HUES48 (cell line): ENCODE measurements around the gene ITPRIP.

ENCODE experiments used
- H3K27ac ChIP-seq: one replicate; pipeline ENCODE4 v1.7.0; 2013; ENCODE audit warnings: low read depth, low read length, inconsistent platforms
- H3K27me3 ChIP-seq: 2 replicates; pipeline ENCODE4 v1.6.1; 2013; ENCODE audit warnings: mild to moderate bottlenecking, low read length; ENCODE audit not compliant: control insufficient read depth, insufficient read depth
- H3K36me3 ChIP-seq: 2 replicates; pipeline ENCODE4 v1.6.1; 2013; ENCODE audit warnings: low read length; ENCODE audit not compliant: control insufficient read depth, insufficient read depth
- H3K4me1 ChIP-seq: 2 replicates; pipeline ENCODE4 v1.6.1; 2013; ENCODE audit warnings: mild to moderate bottlenecking, low read length; ENCODE audit not compliant: control insufficient read depth, insufficient read depth
- H3K4me3 ChIP-seq: 2 replicates; pipeline ENCODE4 v1.5.1; 2013; ENCODE audit warnings: mild to moderate bottlenecking, low read depth, low read length
- H3K9ac ChIP-seq: 2 replicates; pipeline ENCODE4 v1.6.1; 2013; ENCODE audit warnings: mild to moderate bottlenecking, low read depth, low read length, moderate library complexity
- H3K9me3 ChIP-seq: 2 replicates; pipeline ENCODE4 v1.6.1; 2013; ENCODE audit warnings: low read length; ENCODE audit not compliant: control insufficient read depth, insufficient read depth

ITPRIP gene

DNA sequence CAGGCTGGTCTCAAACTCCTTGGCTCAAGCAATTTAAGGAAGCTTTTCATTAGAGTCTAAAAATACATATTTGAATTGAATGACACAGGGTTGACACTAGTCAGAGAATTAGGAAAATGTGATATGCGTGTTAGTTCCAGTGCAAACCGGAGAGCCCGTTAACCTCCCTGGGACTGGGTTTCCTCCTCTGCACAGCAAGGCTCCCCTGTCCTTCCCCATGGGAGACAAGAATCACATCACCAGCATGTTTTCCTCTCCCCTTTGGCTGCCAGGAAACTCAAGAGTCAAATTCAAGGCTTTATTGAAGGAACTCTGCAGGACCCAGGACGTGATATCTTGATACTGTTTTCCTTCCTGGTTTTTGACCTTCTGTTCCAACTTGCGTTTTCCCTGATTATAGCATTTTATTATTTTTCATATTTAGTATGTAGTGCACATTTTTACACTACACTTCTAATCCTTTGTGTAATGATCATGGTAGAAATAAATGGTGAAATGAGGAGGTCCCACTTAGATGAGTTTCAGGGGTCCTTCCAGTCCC lies 44.4 kb downstream of the ITPRIP start:
- Histone ChIP-seq H3K9me3 (no peaks in the 10 kb centered on the region), H3K36me3 (no peaks in the 10 kb centered on the region), H3K4me3 (no peak overlapping the region), H3K9ac (no peak overlapping the region), H3K4me1 (peaks cover 10% of the 10 kb centered on the region), H3K27ac (no peak overlapping the region), H3K27me3 (no peaks in the 10 kb centered on the region)

DNA sequence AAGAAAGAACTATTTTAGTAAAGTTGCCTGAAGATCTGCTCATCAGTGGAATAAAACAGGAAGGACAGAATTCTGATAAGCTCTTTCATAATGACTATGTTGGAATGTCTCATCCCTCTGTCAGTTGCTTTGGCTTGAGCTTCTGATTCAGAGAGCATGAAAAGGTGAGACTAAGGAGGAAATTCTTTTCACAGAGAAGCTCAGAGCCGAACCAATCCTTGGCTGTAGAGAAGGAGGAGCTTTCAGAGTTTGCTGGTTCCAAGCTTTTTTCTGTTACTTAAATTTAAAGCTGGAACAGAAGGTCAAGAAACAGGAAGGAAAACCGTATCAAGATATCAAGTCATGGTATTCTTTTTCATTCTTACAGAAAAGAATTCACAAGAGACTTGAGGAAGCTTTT lies 45.3 kb downstream of the ITPRIP start:
- Histone ChIP-seq H3K4me3 (no peak overlapping the region), H3K36me3 (no peaks in the 10 kb centered on the region), H3K4me1 (peaks cover 10% of the 10 kb centered on the region), H3K27me3 (no peaks in the 10 kb centered on the region), H3K27ac (no peak overlapping the region), H3K9ac (no peak overlapping the region), H3K9me3 (no peaks in the 10 kb centered on the region)

DNA sequence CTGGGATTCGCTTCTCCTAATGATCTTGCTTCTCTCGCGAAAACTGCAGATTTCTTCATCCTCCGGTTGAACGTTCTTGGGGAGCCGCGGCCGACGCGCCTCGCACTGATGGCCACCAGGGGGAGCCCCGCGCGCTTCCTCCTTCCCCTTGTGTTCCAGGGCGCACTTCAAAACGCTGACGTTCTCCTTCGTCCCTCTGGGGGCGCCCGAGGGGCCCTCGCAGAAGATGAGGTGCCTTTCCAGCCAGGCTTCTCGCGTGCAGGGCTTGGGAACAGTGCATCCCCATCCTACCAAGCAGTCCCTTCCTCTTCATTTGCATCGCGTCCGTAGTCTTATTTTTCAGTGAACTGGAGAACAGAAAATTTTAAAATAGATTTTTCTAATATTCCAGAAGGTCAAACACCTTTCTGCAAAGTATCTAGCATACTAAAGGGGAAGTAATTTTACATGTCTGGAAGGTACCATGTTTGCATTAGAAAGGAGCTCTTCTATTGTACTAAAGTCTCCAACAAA lies 46.8 kb downstream of the ITPRIP start:
- peak overlapping the region; percentile 46 for H3K27ac ChIP-seq
- no peaks in the 10 kb centered on the region for H3K36me3 ChIP-seq
- H3K4me3 ChIP-seq: no peak overlapping the region; the same call in 1 of the 2 replicates
- no peaks in the 10 kb centered on the region for H3K9me3 ChIP-seq
- H3K27me3 ChIP-seq: no peaks in the 10 kb centered on the region
- H3K4me1 ChIP-seq: peaks cover 10% of the 10 kb centered on the region
- H3K9ac ChIP-seq: no peak overlapping the region

DNA sequence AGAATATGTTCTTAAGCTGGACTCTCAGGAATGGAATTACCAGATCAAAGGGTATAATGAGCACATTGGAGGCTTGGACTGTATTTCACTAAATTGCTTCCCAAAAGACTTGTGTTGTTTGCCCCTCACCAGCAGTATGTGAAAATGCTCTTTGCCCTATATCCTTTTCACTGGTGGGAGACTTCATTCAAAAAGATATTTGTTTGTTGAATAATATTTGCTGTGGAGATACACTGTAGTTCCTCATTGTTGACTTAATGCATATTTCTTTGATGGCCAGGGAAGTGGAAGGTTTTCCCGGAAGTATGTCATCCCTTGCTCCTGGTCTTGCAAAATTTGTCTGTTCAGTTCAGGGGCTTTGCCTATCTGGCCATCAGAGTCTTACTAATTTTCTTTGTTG lies 49.9 kb downstream of the ITPRIP start:
- Histone ChIP-seq H3K9me3 (no peaks in the 10 kb centered on the region), H3K36me3 (no peaks in the 10 kb centered on the region), H3K27ac (no peak overlapping the region), H3K27me3 (no peaks in the 10 kb centered on the region), H3K4me1 (peaks cover 10% of the 10 kb centered on the region), H3K4me3 (no peak overlapping the region), H3K9ac (no peak overlapping the region)

DNA sequence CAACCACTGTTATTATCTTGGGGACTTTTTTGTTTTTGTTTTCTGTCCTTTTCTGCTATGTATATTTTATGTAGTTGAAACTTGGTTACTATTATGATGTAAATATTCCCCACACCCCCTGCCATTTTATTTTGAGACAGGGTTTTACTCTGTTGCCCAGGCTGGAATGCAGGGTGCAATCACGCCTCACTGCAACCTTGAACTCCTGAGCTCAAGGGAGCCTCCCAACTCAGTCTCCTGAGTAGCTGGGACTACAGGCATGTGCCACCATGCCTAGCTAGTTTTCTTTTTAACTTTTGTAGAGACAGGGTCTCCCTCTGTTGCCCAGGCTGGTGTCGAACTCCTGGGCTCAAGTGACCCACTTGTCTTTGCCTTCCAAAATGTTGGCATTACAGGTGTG lies 51.3 kb downstream of the ITPRIP start:
- H3K27ac ChIP-seq: no peak overlapping the region
- no peak overlapping the region for H3K4me3 ChIP-seq
- H3K27me3 ChIP-seq: no peaks in the 10 kb centered on the region
- H3K36me3 ChIP-seq: no peaks in the 10 kb centered on the region
- no peaks in the 10 kb centered on the region for H3K9me3 ChIP-seq
- no peak overlapping the region for H3K9ac ChIP-seq
- H3K4me1 ChIP-seq: peaks cover 7% of the 10 kb centered on the region

DNA sequence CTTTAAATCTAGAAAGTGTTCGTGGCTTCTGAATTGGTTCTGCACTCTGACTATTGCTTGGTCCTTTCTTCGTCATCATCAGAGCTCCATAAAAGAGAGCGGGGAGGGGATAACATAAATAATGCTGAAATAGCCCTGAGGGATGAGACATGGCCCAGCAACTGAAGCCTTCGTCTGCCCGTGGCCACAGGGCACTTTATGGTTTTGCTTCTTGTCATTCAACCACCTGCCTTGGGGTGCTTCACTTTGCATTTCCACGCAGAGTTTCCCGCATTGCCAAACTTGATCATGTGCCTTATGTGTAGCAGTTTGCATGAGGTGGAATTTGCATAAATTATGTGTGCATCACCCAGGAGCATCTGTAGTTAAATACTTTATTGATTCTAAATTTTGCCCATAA lies 53.4 kb downstream of the ITPRIP start:
- Histone ChIP-seq H3K27ac (no peak overlapping the region), H3K4me1 (no peaks in the 10 kb centered on the region), H3K9ac (no peak overlapping the region), H3K27me3 (no peaks in the 10 kb centered on the region), H3K36me3 (no peaks in the 10 kb centered on the region), H3K4me3 (no peak overlapping the region), H3K9me3 (no peaks in the 10 kb centered on the region)

GRCh38 chr10:104281694-104282093 lies 56.6 kb downstream of the ITPRIP start:
- H3K36me3 ChIP-seq: no peaks in the 10 kb centered on the region
- H3K4me1 ChIP-seq: no peaks in the 10 kb centered on the region
- no peak overlapping the region for H3K4me3 ChIP-seq
- H3K9me3 ChIP-seq: no peaks in the 10 kb centered on the region
- H3K9ac ChIP-seq: no peak overlapping the region
- no peaks in the 10 kb centered on the region for H3K27me3 ChIP-seq
- H3K27ac ChIP-seq: no peak overlapping the region

DNA sequence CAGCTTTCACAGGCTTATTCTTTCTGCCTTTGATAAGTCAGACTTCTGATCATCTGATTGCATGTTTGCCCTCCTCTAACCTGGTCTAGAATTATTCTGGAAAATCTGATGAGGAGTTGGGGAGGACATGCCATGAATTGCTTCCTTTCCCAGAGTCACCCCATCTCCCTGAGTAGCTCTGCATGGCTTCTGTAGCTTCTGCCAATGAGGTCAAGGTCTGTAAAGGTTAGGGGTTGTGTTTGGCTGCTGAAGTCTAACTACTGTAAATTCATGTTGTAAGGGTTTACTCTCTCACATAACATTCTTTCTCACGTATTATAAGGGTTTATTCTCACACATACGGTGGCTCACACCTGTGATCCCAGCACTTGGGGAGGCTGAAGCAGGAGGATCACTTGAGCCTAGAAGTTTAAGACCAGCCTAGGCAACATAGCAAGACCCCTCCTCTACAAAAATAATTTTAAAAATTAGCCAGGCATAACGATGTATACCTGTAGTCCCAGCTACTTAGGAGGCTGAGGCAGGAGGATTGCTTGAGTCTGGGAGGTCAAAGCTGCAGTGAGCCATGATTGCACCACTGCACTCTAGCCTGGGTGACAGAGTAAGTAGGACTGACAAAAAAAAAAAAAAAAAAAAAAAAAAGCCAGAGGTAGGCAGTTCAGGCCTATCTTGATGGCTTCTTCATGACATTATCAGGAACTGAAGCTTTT lies 58.6 kb downstream of the ITPRIP start:
- peaks cover 11% of the 10 kb centered on the region for H3K27me3 ChIP-seq
- no peaks in the 10 kb centered on the region for H3K36me3 ChIP-seq
- H3K9ac ChIP-seq: no peak overlapping the region
- H3K4me1 ChIP-seq: no peaks in the 10 kb centered on the region
- H3K4me3 ChIP-seq: no peak overlapping the region
- no peak overlapping the region for H3K27ac ChIP-seq
- no peaks in the 10 kb centered on the region for H3K9me3 ChIP-seq

DNA sequence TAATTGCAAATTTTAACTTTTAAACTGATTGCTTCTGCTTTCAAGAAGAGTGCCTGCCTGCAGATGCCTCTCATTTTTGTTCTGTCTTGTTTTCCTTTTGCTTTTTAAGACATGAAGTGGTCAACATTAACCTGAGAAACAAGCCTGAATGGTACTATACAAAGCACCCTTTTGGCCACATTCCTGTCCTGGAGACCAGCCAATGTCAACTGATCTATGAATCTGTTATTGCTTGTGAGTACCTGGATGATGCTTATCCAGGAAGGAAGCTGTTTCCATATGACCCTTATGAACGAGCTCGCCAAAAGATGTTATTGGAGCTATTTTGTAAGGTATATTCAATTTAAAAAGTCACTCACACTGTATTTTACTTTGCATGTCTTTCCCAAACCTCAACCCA lies 60.5 kb downstream of the ITPRIP start:
- H3K27me3 ChIP-seq: peaks cover 11% of the 10 kb centered on the region
- no peaks in the 10 kb centered on the region for H3K36me3 ChIP-seq
- H3K4me3 ChIP-seq: no peak overlapping the region
- no peaks in the 10 kb centered on the region for H3K9me3 ChIP-seq
- no peak overlapping the region for H3K9ac ChIP-seq
- no peaks in the 10 kb centered on the region for H3K4me1 ChIP-seq
- no peak overlapping the region for H3K27ac ChIP-seq

- H3K4me1 ChIP-seq: no peaks in the 10 kb centered on the region
- H3K9ac ChIP-seq: no peak overlapping the region
- no peak overlapping the region for H3K27ac ChIP-seq
- H3K4me3 ChIP-seq: no peak overlapping the region
- no peaks in the 10 kb centered on the region for H3K36me3 ChIP-seq
- H3K27me3 ChIP-seq: peaks cover 11% of the 10 kb centered on the region
- no peaks in the 10 kb centered on the region for H3K9me3 ChIP-seq
Observed at GRCh38 chr10:104276192-104276591, 62.1 kb downstream of the ITPRIP start.
